MG63 (cell line): Measurements from ENCODE around the gene RRP1. TPM values are rescaled to one million over a fixed set of nuclear protein-coding genes. Genes with fewer than 3 reads are reported as not detected.
A peak's percentile ranks its signal among the peaks of the same experiment; 100 is the strongest.

Source experiments
- DNase-seq: peaks from one replicate; pipeline ENCODE4 v3.0.0-alpha.2; 2020
- H3K27me3 ChIP-seq: fragments of 250-450 bp; sonication (Bioruptor Pico); 2 replicates; pipeline ENCODE4 v1.5.1; 2020; ENCODE audit warnings: mild to moderate bottlenecking, moderate library complexity
- H3K36me3 ChIP-seq: fragments of 250-450 bp; sonication (Bioruptor Pico); 2 replicates; pipeline ENCODE4 v1.5.1; 2020; ENCODE audit warnings: mild to moderate bottlenecking, moderate library complexity
- H3K4me3 ChIP-seq: fragments of 250-450 bp; sonication (Bioruptor Pico); 2 replicates; pipeline ENCODE4 v1.5.1; 2020; ENCODE audit warnings: mild to moderate bottlenecking, moderate library complexity
- H3K9me3 ChIP-seq: fragments of 250-450 bp; sonication (Bioruptor Pico); 2 replicates; pipeline ENCODE4 v1.5.1; 2020; ENCODE audit warnings: mild to moderate bottlenecking, moderate library complexity
- total RNA-seq: library from RNA; depleted of rRNA; stranded (reverse); fragments of >200 nt; shearing (Covaris generic); gene quantifications from 2 replicates; pipeline ENCODE4 v1.2.3, GENCODE V29; 2014; ENCODE audit warnings: low replicate concordance

RRP1 gene
- total RNA-seq, 1 experiment from 2014 or later: 72.4 TPM

DNA sequence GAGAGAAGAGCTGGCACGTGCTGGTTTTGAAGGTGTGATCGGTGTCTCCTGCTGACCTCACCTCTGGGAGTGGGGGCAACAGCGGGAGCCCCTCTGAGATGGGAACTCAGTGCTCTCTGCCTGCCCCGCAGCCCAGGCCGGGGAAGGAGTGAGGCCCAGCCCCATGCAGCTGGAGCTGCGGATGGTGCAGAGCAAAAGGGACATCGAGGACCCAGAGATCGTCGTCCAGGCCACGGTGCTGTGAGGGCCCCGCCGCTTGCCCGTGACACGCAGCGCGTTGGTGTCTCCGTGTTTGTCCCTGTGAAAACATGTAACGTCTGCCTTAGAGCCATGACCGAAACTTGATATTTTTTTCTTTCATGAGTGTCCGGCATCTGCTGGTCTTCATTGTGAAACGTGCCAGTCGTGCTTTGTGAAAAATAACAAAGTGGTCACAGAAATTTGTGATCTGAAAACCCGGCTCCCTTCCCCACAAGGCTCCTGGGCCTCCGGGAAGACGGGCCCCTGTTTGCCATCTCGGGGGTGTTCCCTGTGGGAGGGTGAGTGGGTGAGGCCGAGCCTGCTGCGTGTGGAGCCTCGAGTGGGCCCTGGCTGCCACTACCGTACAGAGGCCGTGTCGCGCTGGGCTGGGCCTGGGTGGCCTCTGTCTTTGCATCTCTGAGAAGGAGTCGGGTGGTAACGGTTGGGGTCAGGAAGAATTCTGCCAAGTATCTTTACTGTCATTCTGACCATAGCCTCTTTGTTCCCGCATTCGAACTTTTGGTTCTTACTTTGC lies 33.4 kb upstream of the RRP1 start:
- Histone ChIP-seq H3K36me3 (peaks cover 83% of the 10 kb centered on the region), H3K27me3 (no peaks in the 10 kb centered on the region), H3K9me3 (no peaks in the 10 kb centered on the region), H3K4me3 (no peak overlapping the region)
- DNase-seq: no peak

DNA sequence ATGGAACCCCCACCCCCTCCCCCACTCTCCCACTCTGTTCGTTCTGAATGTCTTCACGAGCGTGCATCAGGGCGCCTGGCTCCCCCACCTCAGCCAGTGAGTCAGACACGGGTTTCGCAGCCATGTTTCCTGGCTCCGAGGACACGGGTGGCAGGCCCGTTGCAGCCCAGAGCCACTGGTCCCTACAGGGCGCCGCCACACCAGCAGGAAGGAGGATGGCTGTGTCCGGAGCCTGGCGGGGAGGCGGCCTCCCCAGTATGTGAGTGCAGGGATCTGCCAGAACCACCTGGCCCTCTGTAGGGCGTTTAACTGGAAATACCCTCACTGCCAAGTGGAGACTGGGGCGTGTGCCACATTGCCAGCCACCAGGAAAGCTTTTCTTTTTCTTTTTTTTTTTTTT lies 31.8 kb upstream of the RRP1 start:
- DNase-seq: no peak
- Histone ChIP-seq H3K4me3 (no peak overlapping the region), H3K36me3 (peaks cover 82% of the 10 kb centered on the region), H3K27me3 (no peaks in the 10 kb centered on the region), H3K9me3 (no peaks in the 10 kb centered on the region)

DNA sequence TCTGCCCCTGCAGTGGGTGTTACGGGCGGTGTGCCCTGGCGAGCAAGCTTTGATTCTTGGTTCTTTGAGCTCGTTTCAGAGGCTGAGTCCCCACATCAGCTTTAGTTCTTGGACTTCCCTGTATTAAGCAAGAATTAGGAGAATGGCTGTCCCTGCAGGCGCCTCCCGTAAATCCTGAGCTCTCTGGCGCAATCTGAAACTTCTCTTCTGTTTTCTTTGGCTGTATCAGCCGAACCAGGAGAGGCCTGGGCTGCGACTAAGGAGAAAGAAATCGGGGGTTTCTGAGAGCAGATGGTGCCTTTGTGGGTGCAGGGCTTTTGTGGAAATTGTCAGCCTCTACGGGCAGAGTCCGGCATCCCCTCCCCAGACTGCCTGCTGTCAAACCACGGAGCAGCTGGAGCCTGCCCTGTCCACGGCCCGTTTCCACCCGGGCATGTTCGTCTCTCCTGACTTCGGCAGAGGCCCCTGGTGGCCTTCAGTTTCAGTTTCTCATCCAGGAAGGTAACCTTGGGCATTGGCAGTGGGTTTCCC lies 31.2 kb upstream of the RRP1 start:
- peaks cover 82% of the 10 kb centered on the region for H3K36me3 ChIP-seq
- no peaks in the 10 kb centered on the region for H3K27me3 ChIP-seq
- no peak for DNase-seq
- no peaks in the 10 kb centered on the region for H3K9me3 ChIP-seq
- H3K4me3 ChIP-seq: no peak overlapping the region

DNA sequence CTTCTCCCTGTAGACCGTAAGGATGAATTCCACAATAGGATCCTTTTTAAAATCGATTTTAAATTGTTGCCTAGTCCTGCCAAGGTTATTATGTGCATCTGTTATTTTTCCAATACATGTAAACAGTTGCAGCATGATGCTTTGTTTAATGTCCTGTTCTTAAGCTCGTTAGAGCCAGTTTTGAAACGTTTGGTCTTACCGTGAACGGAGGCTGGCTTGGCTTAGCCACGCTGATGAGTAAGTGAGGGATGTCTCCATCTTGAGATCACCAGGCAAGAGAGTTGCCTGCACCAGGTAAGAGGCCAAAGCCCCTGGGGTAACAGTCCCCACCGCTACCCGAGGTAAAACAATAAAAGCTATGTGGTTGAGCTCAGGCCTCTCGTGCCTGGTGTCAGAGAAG lies 30.6 kb upstream of the RRP1 start:
- no peaks in the 10 kb centered on the region for H3K9me3 ChIP-seq
- H3K4me3 ChIP-seq: no peak overlapping the region
- H3K27me3 ChIP-seq: no peaks in the 10 kb centered on the region
- peaks cover 79% of the 10 kb centered on the region for H3K36me3 ChIP-seq
- no peak for DNase-seq

DNA sequence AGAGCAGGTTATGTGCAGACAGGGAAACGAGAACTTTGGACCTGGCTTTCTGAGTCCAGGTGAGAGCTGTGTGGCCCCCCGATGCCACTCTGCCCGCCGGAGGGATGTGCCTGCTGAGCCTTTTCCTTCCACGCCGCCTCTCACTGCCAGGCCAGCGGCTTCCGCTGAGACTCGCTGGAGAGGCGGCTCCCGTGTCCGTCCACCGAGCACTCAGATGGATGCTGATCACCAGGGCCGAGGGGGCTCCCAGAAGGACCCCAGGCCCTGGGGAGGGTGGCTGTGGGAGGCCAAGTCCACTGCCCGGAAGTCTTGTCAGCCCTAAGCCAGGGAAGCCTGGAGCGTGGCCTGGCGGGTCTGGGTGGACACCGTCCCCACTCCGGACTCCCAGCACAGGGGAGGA lies 29.7 kb upstream of the RRP1 start:
- Histone ChIP-seq H3K9me3 (no peaks in the 10 kb centered on the region), H3K36me3 (peaks cover 73% of the 10 kb centered on the region), H3K27me3 (no peaks in the 10 kb centered on the region), H3K4me3 (no peak overlapping the region)
- no peak for DNase-seq

DNA sequence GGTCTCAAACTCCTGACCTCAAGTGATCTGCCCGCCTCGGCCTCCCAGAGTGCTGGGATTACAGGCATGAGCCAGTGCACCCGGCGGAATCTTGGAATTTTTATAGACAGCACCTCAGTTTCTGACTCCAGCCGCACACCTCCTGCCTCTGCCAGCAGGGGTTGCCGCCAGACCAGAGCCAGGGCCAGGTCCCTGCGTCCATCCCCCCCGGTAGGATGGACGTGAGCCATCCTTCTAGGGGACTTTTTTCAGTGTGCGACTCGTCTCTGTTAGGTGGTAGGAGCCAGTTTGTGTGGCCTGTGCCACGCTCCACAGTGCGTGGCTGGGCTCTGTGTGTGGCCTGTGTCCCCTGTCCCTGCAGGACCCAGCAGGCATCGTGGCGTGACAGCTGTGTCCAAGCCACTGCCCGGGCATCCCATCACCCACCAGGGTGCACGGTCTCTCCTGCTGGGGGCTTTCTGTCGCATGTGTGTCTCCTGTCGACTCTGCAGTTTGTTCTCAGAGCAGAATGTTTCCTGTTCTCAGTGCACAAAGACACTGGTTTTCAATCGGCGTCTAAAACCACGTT lies 28.9 kb upstream of the RRP1 start:
- Histone ChIP-seq H3K27me3 (no peaks in the 10 kb centered on the region), H3K36me3 (peaks cover 73% of the 10 kb centered on the region), H3K9me3 (no peaks in the 10 kb centered on the region), H3K4me3 (no peak overlapping the region)
- no peak for DNase-seq

DNA sequence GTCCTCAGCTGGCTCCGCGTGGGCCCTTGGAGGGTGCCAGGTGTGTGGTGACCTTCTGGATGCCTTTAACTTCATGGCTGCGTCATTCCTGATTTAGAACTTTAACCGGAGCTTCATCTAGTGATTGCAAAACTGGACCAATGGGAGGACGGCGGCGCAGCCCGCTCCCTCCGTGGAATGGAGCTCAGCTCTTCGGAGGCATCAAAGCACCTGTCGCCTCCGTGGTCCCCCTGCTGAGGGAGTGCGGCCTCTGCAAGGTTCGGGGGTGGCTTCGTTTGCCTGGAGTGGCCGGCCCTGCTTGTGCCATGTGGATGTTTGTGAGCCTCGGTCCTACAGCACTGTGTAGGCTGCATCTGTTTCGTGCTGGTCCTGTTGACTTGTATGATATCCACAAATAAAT lies 27.5 kb upstream of the RRP1 start:
- no peak overlapping the region for H3K4me3 ChIP-seq
- H3K36me3 ChIP-seq: peaks cover 62% of the 10 kb centered on the region
- no peak for DNase-seq
- no peaks in the 10 kb centered on the region for H3K27me3 ChIP-seq
- H3K9me3 ChIP-seq: no peaks in the 10 kb centered on the region

DNA sequence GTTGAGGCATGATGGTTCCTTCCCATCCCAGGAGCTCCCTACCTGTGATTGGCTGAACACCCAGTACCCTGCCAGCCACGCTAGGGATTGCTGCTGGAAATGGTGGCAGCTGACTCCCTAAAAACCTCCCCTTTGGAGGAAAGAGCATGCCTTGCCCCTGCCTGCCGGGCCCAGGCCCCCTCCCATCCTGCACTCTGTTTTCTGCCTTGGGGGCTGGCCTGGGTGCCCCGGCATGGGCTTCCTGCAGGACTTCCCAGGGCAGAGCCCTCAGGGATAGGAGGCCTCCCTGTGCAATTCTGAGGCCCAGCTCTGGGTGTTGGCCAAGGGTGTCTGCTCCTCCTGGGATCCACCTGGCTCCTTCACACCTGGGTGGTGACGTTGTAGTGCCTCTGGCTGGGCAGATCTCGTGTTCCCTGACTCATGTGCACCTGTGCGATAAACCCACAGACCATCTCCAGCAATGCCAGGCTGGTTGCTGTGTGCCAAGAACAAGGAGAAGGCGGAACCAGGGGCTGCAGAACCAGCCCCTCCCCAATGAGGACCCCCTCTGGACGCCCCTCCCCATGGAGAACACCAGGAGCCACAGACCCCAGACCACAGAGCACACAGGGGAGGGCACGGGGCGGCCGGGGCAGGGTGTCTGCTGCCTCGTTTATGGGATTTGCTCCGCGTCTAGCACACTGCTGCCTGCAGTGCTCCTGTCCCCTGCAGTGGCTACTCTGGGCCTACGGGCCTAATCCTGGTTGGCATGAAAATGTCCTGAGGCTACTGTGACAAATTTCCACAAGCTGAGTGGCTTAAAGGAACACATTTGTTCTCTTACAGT lies 26.9 kb upstream of the RRP1 start:
- DNase-seq: no peak
- Histone ChIP-seq H3K36me3 (peaks cover 57% of the 10 kb centered on the region), H3K4me3 (no peak overlapping the region), H3K9me3 (no peaks in the 10 kb centered on the region), H3K27me3 (no peaks in the 10 kb centered on the region)

DNA sequence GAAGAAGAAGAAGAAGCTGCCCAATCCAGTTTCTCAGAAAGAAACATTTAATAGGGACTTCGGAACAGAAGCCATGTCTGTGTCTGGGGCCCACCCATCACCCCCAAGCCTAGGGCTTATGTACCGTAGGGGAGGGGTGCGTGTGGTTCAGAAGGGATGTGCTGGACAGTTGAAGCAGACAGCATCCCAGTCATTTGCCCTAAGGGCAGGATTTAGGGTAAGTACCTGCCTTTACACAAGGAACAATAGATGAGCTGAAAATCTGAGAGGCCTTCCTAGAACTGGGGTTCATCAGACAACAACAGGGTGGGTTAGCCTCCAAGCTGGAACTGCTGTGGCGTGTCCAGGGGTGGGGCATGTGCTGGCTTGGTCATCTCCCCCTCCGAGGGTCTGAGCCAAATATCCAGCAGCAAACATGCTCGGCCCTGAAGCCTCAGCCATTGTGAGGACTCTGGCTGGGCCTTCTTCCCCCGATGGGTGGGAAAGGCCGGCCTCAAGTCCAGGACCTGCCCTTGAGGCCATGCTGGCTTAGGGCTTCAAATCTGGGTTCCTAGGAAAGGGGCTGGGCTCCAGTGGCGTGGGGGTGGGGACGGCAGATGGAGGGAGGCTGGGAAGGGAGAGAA lies 25.4 kb upstream of the RRP1 start:
- peaks cover 46% of the 10 kb centered on the region for H3K36me3 ChIP-seq
- no peak overlapping the region for H3K4me3 ChIP-seq
- no peak for DNase-seq
- no peaks in the 10 kb centered on the region for H3K9me3 ChIP-seq
- H3K27me3 ChIP-seq: no peaks in the 10 kb centered on the region

DNA sequence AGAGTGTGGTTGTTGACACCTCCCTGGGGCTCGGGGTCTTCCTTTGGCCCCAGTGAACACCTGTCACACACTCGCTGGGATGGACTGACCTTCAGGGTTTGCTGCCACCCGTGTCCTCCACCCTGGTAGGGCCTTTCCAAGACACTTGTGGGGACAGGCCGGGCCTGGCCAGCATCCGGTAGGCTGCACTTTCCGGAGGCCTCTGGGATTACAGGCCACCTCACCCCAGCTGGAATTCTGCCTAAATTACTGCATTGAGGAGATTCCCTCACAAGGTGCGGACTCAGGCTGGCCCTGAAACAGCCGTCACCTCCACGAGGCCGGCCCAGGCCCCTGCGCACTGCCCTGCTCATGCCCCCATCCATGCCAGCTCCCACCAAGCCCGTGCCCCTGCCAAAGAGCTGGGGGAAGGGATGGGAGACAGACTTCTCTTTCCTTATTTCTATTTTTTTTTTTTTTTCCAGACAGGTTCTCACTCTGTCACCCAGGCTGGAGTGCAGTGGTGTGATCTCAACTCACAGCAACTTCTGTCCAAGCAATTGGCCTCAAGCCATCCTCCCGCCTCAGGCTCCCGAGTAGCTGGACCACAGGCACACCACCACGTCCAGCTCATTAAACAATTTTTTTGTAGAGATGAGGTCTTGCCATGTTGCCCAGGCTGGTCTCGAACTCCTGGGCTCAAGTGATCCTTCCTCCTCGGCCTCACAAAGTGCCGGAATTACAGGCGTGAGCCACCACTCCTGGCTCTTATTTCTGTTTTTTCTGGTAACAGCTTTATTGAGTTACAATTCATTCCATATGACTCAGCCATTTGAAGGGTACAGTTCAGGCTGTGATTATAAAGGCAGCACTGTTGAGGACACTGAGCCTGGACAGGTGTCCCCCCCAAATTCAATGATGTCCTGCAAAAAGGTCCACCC lies 24.5 kb upstream of the RRP1 start:
- H3K36me3 ChIP-seq: peaks cover 41% of the 10 kb centered on the region
- no peaks in the 10 kb centered on the region for H3K27me3 ChIP-seq
- no peaks in the 10 kb centered on the region for H3K9me3 ChIP-seq
- H3K4me3 ChIP-seq: no peak overlapping the region
- no peak for DNase-seq

DNA sequence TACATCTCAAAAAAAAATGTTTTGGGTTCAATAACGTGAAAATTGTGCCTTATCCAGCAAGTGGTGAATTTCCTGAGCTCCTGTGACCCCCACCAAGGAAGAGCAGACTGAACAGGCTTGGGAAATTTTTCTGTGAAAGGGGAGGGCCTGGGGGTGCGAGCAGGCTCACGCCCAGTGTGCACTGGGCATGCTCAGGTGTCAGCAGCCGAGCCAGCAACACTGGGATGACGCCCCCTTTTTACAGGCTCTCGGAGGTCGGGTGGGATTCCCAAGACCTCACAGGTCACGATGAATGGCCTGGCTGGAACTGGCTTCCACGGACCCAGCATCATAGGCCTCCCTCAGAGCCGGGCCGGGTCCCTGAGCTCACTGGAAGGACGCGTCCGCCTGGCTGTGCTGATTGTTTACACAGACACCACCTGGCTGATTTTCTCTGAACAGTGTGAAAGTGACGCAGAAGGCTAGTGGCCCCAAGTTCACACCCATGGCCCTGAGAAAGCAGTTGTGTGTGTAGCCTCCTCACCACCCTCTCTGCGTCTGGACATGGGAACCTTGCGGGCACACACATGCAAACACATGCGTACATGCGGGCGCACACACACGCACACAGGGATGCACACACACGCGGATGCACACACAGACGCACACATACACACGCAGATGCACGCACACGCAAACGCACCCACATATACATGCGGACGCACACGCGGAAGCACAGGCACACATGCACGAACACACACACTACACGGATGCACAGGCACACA lies 22.5 kb upstream of the RRP1 start:
- DNase-seq: no peak
- no peaks in the 10 kb centered on the region for H3K27me3 ChIP-seq
- H3K4me3 ChIP-seq: no peak overlapping the region
- no peaks in the 10 kb centered on the region for H3K9me3 ChIP-seq
- H3K36me3 ChIP-seq: peaks cover 26% of the 10 kb centered on the region

DNA sequence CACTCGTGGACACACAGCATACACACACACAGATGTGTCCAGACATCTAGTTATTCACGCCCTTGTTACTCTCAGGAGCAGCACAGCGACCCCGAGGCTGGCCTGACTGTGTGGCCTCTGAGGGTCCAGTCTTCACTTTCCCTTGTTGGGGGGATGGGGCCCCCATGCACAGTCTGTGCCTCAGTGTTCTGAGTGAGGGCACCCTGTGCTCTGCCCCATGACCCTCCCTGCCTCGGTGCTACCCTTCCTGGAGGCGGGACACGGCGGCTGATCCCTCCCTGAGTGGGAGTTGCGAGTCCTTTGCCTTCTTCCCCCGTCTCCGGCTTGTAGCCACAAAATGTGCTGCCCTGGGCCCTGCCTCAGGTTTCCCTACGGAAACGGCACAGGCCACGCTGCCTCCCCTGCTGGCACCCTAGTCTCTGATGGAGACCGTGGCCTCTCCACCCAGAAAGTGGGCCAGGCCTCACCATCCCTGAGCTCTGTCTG lies 21.8 kb upstream of the RRP1 start:
- H3K36me3 ChIP-seq: peaks cover 20% of the 10 kb centered on the region
- no peak for DNase-seq
- no peaks in the 10 kb centered on the region for H3K27me3 ChIP-seq
- H3K4me3 ChIP-seq: no peak overlapping the region
- no peaks in the 10 kb centered on the region for H3K9me3 ChIP-seq

DNA sequence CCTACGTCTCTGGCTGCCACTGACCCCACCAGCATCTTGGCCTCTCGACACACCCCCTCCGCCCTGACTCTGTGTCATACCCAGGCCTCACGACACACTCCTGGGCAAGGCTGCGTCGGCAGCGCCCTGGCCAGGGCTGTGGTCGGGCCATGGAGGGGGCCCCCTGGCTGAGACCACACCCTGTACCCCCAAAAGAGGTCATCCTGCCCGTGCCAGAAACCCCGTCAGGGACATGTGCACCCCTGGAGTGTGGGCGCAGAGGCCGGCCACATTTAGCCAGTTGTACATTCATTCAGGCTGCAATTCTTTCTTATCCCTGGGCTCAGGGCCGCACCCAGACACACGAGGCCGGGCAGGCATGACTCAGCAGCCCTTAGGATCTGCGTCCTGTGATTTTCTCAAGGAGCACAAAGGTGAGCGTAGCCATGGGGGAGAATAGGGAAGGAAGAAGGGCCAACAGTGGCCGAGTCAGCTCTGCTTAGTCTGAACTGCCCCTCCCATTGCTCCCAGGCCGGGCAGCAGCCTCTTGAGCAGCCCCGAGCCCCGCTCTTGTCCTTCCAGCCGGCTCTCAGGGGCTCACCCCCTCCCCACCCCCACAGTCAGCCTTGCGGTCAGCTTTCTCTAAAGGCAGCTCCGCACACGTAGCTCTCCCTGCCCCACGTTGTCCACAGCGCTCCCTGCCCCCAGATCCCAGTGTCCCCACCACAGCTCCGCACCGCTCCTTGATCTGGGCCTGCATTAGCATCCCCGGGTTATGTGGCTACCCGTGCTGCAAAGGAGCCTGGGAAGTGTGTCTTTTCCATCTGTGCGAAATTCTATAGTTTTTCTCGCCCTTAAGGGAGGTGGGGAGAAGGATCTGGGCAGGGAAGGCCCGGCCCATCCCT lies 21.2 kb upstream of the RRP1 start:
- Histone ChIP-seq H3K36me3 (peaks cover 17% of the 10 kb centered on the region), H3K4me3 (no peak overlapping the region), H3K27me3 (no peaks in the 10 kb centered on the region), H3K9me3 (no peaks in the 10 kb centered on the region)
- DNase-seq: peak; percentile 75

DNA sequence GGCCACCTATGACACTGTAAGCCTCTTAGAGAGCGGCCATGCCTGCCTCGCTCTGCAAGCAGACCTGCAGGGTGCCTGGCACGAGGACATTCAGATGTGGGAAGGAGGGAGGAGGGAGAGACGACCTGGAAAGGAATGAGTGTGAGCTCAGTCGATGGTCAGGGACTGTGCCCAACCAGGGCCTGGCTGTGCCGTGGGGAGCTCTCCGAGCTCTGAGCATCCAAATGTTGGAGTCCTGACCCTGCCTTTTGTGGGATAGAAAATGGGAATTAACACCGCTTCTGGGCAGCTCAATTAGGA lies 20.6 kb upstream of the RRP1 start:
- no peak overlapping the region for H3K4me3 ChIP-seq
- H3K9me3 ChIP-seq: no peaks in the 10 kb centered on the region
- H3K36me3 ChIP-seq: peaks cover 20% of the 10 kb centered on the region
- H3K27me3 ChIP-seq: no peaks in the 10 kb centered on the region
- DNase-seq: no peak
